Smooth muscle cell (in vitro differentiated cells): ENCODE results near the gene FBXO41. TPM values are rescaled to one million over a fixed set of nuclear protein-coding genes. Genes with fewer than 3 reads are reported as not detected.

Experiments used
- DNase-seq: peaks from one replicate; lab custom pipeline; 2025; ENCODE audit not compliant: unreplicated experiment; lab: John Stamatoyannopoulos, UW
- H2AFZ ChIP-seq: fragments of 200-600 bp; sonication (generic); 2 replicates; pipeline ENCODE4 v1.6.0; 2016; ENCODE audit warnings: antibody characterized with exemption, low read depth, mild to moderate bottlenecking
- H3F3A ChIP-seq: fragments of 200-600 bp; sonication (generic); 2 replicates; pipeline ENCODE4 v1.6.0; 2017; ENCODE audit warnings: antibody characterized with exemption, low read depth
- H3K27ac ChIP-seq: fragments of 200-600 bp; sonication (generic); 2 replicates; pipeline ENCODE4 v1.5.1; 2016; ENCODE audit warnings: low read depth, mild to moderate bottlenecking
- H3K27me3 ChIP-seq: fragments of 200-600 bp; sonication (generic); 2 replicates; pipeline ENCODE4 v1.6.1; 2016; ENCODE audit warnings: low read depth, mild to moderate bottlenecking
- H3K36me3 ChIP-seq: fragments of 200-600 bp; sonication (generic); 2 replicates; pipeline ENCODE4 v1.5.1; 2016; ENCODE audit warnings: low read depth
- H3K4me1 ChIP-seq: fragments of 200-600 bp; sonication (generic); 2 replicates; pipeline ENCODE4 v1.5.1; 2016; ENCODE audit warnings: low read depth
- H3K4me2 ChIP-seq: fragments of 200-600 bp; sonication (generic); 2 replicates; pipeline ENCODE4 v1.6.0; 2016; ENCODE audit warnings: mild to moderate bottlenecking
- H3K4me3 ChIP-seq: fragments of 200-600 bp; sonication (generic); 2 replicates; pipeline ENCODE4 v1.5.1; 2016; ENCODE audit warnings: mild to moderate bottlenecking
- H3K79me2 ChIP-seq: fragments of 200-600 bp; sonication (generic); 2 replicates; pipeline ENCODE4 v1.6.0; 2016; ENCODE audit warnings: low read depth, mild to moderate bottlenecking
- H3K9ac ChIP-seq: fragments of 200-600 bp; sonication (generic); 2 replicates; pipeline ENCODE4 v1.6.0; 2016; ENCODE audit warnings: low read depth
- H3K9me3 ChIP-seq: fragments of 200-600 bp; sonication (generic); replicated peaks from 2 replicates; pipeline ENCODE4 v1.5.1; 2016; ENCODE audit warnings: low read depth
- H4K20me1 ChIP-seq: fragments of 200-600 bp; sonication (generic); 2 replicates; pipeline ENCODE4 v1.6.0; 2016; ENCODE audit warnings: low read depth
- CTCF ChIP-seq: fragments of 200-600 bp; sonication (generic); IDR thresholded peaks from 2 replicates; pipeline ENCODE4 v1.5.1; 2017; ENCODE audit warnings: borderline replicate concordance, mild to moderate bottlenecking, antibody characterized with exemption; ENCODE audit not compliant: insufficient read depth, poor library complexity, severe bottlenecking
- WGBS: methylation state at CpG from one replicate; pipeline ENCODE4 v1.1.7; 2016; ENCODE audit warnings: low lambda C conversion rate; 5-methylcytosine and 5-hydroxymethylcytosine counted together
- polyA plus RNA-seq: library from polyadenylated mRNA; unstranded; fragments of >200 nt; fragmentation: Nextera tagmentation; extraction: Ambion mirVana; gene quantifications from 2 replicates; pipeline ENCODE4 v1.2.1, GENCODE V29; 2016
- total RNA-seq: library from RNA; depleted of rRNA; stranded (reverse); fragments of >200 nt; gene quantifications from 2 replicates; pipeline ENCODE4 v1.2.3, GENCODE V29; 2014

FBXO41 gene
- total and polyA plus RNA-seq, 2 experiments from 2014 or later: 1.00 to 1.2 TPM

GRCh38 chr2:73268830-73269685, 15.2 kb downstream of the FBXO41 start:
- no peaks in the 10 kb centered on the region for H3K36me3 ChIP-seq
- peaks cover 16% of the 10 kb centered on the region for H4K20me1 ChIP-seq
- WGBS: 3% methylated on average over 85 of the region's 113 CpGs
- H3K79me2 ChIP-seq: no peaks in the 10 kb centered on the region
- peaks cover 21% of the 10 kb centered on the region for H3K4me1 ChIP-seq
- H3K9ac ChIP-seq: no peak overlapping the region
- H3K4me3 ChIP-seq: peak overlapping the region; percentile 39
- H2AFZ ChIP-seq: no peak overlapping the region
- no peaks in the 10 kb centered on the region for H3K9me3 ChIP-seq
- no peak for DNase-seq
- H3K27me3 ChIP-seq: peaks cover 49% of the 10 kb centered on the region
- TF ChIP-seq CTCF: no peak
- no peak overlapping the region for H3K27ac ChIP-seq
- H3K4me2 ChIP-seq: peak overlapping the region; percentile 81
- no peaks in the 10 kb centered on the region for H3F3A ChIP-seq

GRCh38 chr2:73268366-73268829, 15.9 kb downstream of the FBXO41 start:
- H3K27ac ChIP-seq: no peak overlapping the region
- WGBS: 38% methylated on average over 14 of the region's 14 CpGs
- H3K36me3 ChIP-seq: no peaks in the 10 kb centered on the region
- no peaks in the 10 kb centered on the region for H3K79me2 ChIP-seq
- peaks cover 49% of the 10 kb centered on the region for H3K27me3 ChIP-seq
- no peaks in the 10 kb centered on the region for H3F3A ChIP-seq
- H3K4me1 ChIP-seq: peaks cover 21% of the 10 kb centered on the region
- no peak overlapping the region for H3K9ac ChIP-seq
- H4K20me1 ChIP-seq: peaks cover 16% of the 10 kb centered on the region
- TF ChIP-seq CTCF: no peak
- no peak overlapping the region for H2AFZ ChIP-seq
- DNase-seq: no peak
- H3K4me3 ChIP-seq: peak overlapping the region; percentile 39
- peak overlapping the region; percentile 81 for H3K4me2 ChIP-seq
- H3K9me3 ChIP-seq: no peaks in the 10 kb centered on the region

- Histone ChIP-seq H3K9ac (no peak overlapping the region), H3K4me1 (peaks cover 12% of the 10 kb centered on the region), H3K4me2 (no peak overlapping the region), H4K20me1 (peaks cover 16% of the 10 kb centered on the region), H3K4me3 (no peak overlapping the region), H3K79me2 (no peaks in the 10 kb centered on the region), H3K27ac (no peak overlapping the region), H2AFZ (no peak overlapping the region), H3K27me3 (peaks cover 47% of the 10 kb centered on the region), H3K9me3 (no peaks in the 10 kb centered on the region), H3F3A (no peaks in the 10 kb centered on the region), H3K36me3 (no peaks in the 10 kb centered on the region)
- TF ChIP-seq CTCF: no peak
- WGBS: over 99% methylated on average over 4 of the region's 4 CpGs
- DNase-seq: no peak
Observed at GRCh38 chr2:73267008-73267407, 17.3 kb downstream of the FBXO41 start.
